SW480 (cell line): Measurements from ENCODE around the gene STIMATE.

Experiments
- DNase-seq: peaks from one replicate; pipeline ENCODE4 v3.0.0-alpha.2; 2016; ENCODE audit warnings: low spot score

The STIMATE gene

DNA sequence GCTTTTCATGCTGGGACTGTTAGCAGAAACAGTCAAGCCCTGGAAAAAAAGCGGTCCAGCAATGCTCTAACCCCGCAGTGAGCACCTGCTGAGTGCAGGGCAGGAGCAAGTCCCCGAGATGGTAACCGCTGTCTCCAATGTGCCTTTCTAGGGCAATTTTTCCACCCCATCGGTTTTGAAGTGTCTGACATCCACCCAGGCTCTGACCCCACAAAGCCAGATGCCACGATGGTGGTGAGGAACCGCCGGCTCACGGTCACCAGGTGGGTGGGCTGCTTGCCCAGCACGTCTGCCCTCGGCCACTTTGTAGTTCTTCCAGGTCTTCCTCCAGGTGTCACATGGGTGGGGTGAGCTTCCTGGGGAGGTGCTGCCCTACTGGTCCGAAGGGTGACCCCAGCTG, 106.0 kb downstream of the STIMATE start:
- DNase-seq = no peak

- DNase-seq = no peak
These were observed 106.6 kb downstream of the STIMATE start for GRCh38 chr3:52790741-52791140.

GRCh38 chr3:52790337-52790736, 107.0 kb downstream of the STIMATE start:
- no peak for DNase-seq

DNA sequence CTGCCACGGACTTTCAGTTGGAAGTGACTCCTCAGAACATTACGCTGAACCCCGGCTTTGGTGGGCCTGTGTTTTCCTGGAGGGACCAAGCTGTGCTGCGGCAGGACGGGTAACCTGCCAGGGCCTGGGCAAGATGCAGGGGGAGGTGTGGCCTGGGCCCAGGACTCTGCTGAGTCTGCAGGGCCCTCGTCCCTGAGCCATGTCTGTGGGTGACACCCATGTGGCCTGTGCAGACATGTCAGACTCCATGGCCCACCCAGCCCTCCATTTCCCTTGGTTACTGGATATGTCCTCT, 107.7 kb downstream of the STIMATE start:
- DNase-seq = no peak

DNA sequence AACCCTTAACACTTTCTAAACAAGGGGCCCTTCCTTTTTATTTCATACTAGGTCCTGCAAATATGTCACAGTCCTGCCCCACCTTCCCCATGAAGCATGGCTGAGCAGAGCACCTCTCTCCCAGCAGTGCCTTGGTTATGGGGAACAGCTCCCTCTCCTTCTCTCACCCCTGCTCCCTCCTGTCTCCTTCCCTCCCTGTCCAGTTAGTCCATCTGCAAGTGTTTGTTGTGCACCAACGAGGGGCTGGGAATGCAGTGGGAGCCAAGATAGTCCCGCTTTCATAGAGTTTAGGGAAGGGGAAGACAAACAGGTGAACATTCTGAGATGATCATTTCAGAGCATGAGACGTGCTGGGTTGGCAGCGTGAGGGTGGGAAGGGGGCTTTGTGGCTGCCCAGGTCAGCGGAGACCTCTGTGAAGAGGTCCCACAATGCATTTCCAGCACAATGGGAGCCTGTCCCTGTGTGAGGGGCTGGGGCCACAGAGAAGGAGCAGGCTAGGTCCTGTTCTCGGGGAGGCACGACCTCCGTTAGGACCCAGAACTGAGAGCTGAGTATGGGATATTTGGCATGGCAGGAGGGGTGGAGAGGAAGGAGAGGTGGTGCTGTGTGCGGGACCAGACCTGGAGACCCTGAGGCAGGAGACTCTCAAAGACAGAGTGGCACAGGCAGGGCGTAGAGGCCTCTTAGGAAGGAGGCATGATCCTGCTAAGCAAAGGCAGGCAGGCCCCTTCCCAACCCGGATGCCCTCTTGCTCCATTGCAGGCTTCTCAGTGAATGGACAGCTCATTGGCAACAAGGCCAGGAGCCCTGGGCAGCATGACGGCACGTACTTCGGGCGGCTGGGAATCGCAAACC, 108.2 kb downstream of the STIMATE start:
- DNase-seq = no peak

DNA sequence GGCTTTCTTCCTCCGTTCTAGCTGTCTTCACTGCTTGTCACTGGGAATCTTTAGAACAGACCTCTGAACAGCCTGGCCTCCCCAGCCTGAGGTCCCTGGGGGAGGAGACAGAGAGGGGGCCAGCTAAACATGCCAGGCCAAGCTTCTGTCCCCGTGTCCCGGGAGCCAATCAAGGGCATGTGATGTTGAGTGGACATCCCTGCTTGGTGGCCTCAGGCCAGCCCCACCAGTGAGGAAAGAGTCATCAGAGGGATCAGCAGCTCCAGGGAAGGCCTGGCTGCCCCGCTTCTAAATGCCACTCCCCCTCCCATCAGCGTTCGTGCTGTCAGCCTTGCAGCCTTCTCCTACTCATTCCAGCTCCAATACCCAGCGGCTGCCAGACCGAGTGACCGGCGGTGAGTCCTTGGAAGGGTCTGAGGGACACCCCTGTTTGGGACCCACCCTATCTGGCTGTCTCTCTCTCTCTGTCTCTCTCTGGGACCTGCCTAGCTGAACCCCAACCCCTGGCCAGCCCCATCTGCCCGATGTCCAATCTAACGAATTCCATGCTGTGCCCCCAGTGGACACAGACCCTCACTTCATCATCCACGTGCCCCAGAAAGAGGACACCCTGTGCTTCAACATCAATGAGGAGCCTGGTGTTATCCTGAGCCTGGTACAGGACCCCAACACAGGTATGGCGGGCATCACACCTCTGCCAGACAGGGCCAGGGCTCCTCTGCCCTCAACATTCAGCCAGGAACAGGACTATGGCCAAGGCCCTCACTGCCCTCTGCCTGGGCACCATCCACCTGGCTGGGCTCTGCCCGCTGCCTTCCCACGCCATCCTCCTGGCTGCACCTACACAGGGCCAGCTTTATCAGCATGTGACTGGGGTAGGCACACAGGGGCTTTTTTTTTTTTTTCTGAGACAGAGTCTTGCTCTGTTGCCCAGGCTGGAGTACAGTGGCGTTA, 109.4 kb downstream of the STIMATE start:
- no peak for DNase-seq

GRCh38 chr3:52787246-52787645, 110.1 kb downstream of the STIMATE start:
- DNase-seq = no peak
